ENCODE results near the gene SNPH.
A peak's percentile ranks its signal among the peaks of the same experiment; 100 is the strongest.

SNPH gene

DNA sequence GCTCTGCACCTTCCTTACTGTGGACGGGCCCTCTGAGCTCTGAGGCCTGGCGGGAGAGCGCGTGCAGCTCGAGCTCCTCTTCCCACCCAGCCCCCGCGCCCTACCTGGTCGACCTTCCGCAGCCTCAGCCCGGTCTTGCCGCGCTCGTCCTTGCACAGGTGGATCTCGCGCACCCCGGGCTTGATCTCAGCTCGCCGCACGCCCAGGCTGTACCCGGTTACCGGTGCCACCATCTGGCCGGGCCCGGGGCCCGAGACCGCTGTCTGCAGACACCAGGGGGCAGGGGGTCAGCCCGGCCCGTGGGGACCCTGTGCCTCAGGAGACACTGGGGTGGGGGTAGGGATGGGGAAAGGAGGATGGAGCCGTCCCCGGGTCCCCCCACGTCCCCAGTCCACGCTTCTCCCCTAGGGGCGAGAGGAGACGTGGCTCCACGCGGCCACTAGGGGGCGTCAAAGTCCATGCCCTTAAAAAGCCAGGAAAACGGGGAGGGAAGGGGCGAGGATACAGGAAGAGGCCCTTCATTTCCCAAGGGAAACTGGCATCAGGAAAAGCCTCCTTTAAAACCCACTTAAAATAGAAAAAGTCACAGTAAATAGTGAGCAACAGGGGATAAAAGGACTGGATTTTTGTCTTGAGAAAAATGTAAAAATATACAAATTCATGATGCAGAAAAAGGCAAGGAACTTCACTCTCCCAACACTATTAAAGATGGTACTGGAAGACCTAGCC is 47.3 kb downstream of the SNPH start:
- H3K9me3 Mint-ChIP-seq, result no peaks in the 10 kb centered on the region
- TF ChIP-seq, protein P1, sequence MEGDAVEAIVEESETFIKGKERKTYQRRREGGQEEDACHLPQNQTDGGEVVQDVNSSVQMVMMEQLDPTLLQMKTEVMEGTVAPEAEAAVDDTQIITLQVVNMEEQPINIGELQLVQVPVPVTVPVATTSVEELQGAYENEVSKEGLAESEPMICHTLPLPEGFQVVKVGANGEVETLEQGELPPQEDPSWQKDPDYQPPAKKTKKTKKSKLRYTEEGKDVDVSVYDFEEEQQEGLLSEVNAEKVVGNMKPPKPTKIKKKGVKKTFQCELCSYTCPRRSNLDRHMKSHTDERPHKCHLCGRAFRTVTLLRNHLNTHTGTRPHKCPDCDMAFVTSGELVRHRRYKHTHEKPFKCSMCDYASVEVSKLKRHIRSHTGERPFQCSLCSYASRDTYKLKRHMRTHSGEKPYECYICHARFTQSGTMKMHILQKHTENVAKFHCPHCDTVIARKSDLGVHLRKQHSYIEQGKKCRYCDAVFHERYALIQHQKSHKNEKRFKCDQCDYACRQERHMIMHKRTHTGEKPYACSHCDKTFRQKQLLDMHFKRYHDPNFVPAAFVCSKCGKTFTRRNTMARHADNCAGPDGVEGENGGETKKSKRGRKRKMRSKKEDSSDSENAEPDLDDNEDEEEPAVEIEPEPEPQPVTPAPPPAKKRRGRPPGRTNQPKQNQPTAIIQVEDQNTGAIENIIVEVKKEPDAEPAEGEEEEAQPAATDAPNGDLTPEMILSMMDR (IDR thresholded peaks at IDR 0.05), result peak; percentile 98
- H3K36me3 Mint-ChIP-seq (ENCODE audit: low read depth), result no peaks in the 10 kb centered on the region
- peak; percentile 85 for DNase-seq
- H3K27me3 Mint-ChIP-seq (ENCODE audit: low read depth, poor library complexity), result peaks cover 16% of the 10 kb centered on the region
- H3K4me3 Mint-ChIP-seq, result no peak overlapping the region
- H3K4me1 Mint-ChIP-seq, result peaks cover 32% of the 10 kb centered on the region
- no peak overlapping the region for H3K27ac Mint-ChIP-seq

DNA sequence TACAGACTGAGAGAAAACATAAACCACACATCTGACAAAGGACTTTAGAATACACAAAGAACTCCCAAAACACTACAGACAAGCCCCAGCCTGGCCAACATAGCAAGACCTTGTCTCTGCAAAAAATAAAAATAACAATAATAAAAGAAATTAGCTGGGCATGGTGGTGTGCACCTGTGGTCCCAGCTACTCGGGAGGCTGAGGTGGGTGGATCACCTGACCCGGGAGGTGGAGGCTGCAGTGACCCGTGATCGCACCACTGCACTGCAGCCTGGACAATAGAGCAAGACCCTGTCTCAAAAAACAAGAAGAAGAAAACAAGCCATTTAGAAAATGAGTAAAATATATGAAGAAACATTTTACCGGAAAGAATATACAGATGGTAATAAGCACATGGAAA is 49.7 kb downstream of the SNPH start:
- TF ChIP-seq, protein P1 (IDR thresholded peaks at IDR 0.05), result no peak
- no peak for DNase-seq
- no peak overlapping the region for H3K27ac Mint-ChIP-seq
- H3K27me3 Mint-ChIP-seq (ENCODE audit: low read depth, poor library complexity), result peaks cover 16% of the 10 kb centered on the region
- no peak overlapping the region for H3K4me3 Mint-ChIP-seq
- H3K4me1 Mint-ChIP-seq, result peaks cover 31% of the 10 kb centered on the region
- no peaks in the 10 kb centered on the region for H3K36me3 Mint-ChIP-seq (ENCODE audit: low read depth)
- no peaks in the 10 kb centered on the region for H3K9me3 Mint-ChIP-seq

DNA sequence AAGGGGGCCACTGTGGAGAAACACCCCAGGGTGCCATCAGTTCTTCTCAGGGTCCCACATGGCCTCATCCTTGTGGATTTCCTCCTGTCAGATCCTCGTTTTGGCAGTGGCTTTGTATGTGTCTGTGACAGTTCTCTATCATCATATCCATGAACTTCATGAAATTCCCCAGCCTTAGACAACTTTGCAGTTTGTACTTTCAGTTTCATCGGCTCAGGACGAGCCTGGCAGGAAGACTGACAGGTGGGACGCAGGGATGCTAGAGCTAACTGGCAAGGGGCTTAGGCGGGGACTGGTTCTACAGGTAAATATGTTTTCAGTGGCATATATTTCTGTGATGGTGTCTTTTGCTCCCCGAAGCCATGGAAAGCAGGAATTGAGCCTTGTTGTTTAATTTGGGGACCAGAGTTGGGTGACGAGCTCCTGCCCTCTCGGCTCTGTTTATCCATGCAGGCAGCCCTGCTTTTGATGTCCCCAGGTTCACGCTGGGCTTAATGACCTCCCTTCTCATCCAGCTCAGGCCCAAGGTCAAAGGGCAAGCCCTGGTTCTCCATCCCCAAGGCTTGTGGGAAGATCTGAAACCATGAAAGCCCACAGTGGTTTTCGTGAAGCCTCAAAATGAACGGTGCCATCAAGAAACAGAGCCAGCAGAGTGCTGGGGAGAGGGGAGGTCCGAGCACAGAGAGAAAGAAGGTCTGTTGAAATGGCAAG is 51.6 kb downstream of the SNPH start:
- peaks cover 9% of the 10 kb centered on the region for H3K27me3 Mint-ChIP-seq (ENCODE audit: low read depth, poor library complexity)
- peak overlapping the region; percentile 47 for H3K4me3 Mint-ChIP-seq
- peaks cover 49% of the 10 kb centered on the region for H3K4me1 Mint-ChIP-seq
- no peak for DNase-seq
- TF ChIP-seq, protein P1 (IDR thresholded peaks at IDR 0.05), result no peak
- H3K27ac Mint-ChIP-seq, result no peak overlapping the region
- no peaks in the 10 kb centered on the region for H3K36me3 Mint-ChIP-seq (ENCODE audit: low read depth)
- H3K9me3 Mint-ChIP-seq, result no peaks in the 10 kb centered on the region

DNA sequence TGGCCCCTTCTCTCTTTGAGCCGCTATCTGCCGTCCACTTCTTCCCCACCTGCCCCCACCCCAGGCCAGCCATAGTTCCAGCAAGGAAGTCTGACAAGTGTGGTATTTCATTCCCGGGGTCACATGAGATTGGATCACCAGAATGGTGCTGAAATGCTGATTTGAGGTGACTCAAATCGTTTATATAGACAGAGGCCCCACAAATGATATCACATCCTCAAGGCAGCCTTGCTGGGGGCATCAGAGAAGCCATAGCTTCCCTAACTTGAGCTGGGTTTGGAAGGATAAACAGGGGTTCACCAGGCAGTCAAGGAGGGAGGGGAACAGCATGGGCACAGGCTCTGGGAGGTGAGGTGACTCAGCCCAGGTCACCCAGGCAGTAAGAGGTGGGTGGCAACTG is 53.0 kb downstream of the SNPH start:
- H3K9me3 Mint-ChIP-seq, result no peaks in the 10 kb centered on the region
- no peaks in the 10 kb centered on the region for H3K36me3 Mint-ChIP-seq (ENCODE audit: low read depth)

DNA sequence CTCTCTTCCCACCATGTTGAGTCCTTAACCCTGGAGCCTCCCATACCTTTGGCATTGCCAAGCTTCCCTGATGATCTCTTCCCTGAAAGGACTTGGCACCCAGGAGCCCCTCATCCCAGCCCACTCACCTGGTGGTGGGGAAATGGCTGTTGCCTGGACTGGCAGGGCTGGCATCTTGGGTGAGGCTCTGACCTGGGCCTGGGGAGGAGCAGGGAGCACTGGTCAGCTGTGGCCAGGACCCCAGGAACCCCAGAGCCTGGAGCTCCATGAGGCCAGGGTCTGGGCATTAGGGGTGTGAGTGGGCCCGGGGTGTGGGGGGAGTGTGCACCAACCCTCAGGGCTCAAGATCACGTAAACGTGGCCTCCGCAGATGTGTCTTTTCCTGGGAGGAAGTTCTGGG is 53.4 kb downstream of the SNPH start:
- H3K27ac Mint-ChIP-seq, result no peak overlapping the region
- H3K4me1 Mint-ChIP-seq, result peaks cover 51% of the 10 kb centered on the region
- H3K36me3 Mint-ChIP-seq (ENCODE audit: low read depth), result no peaks in the 10 kb centered on the region
- peaks cover 7% of the 10 kb centered on the region for H3K27me3 Mint-ChIP-seq (ENCODE audit: low read depth, poor library complexity)
- no peak overlapping the region for H3K4me3 Mint-ChIP-seq
- no peaks in the 10 kb centered on the region for H3K9me3 Mint-ChIP-seq
- TF ChIP-seq, protein P1 (IDR thresholded peaks at IDR 0.05), result no peak
- no peak for DNase-seq

More for the DNA sequence above, 53.0 kb downstream of the SNPH start:
- no peak overlapping the region for H3K4me3 Mint-ChIP-seq
- no peak for DNase-seq
- H3K27me3 Mint-ChIP-seq (ENCODE audit: low read depth, poor library complexity), result peaks cover 7% of the 10 kb centered on the region
- no peak overlapping the region for H3K27ac Mint-ChIP-seq
- TF ChIP-seq, protein P1 (IDR thresholded peaks at IDR 0.05), result no peak
- H3K4me1 Mint-ChIP-seq, result peaks cover 52% of the 10 kb centered on the region
